HepG2 (cell line): ENCODE measurements around the gene BSN. TPM values are rescaled to one million over a fixed set of nuclear protein-coding genes. Genes with fewer than 3 reads are reported as not detected.

Experiments
- ATAC-seq: fragments of 200-7000 bp; cut with Tn5 transposase; 3 replicates; pipeline ENCODE4 v1.9.1; 2020; ENCODE audit warnings: mild to moderate bottlenecking, moderate library complexity
- BruUV-seq: library from RNA; stranded (reverse); fragments of 400-500 nt; replicated peaks from 2 replicates; lab custom pipeline; 2021; lab: Mats Ljungman, UMichigan
- CTCF ChIA-PET: fragments of 300-600 bp; formaldehyde crosslinking; extraction: SDS; loops from one replicate; lab custom pipeline; 2021; ENCODE audit warnings: low total read pairs, inconsistent platforms, low intra/inter-chr PET ratio; lab: Yijun Ruan, JAX
- POLR2A ChIA-PET: fragments of 350-600 bp; sonication (Branson Sonifier 250); formaldehyde crosslinking; loops from one replicate; lab custom pipeline; 2020; ENCODE audit warnings: antibody characterized with exemption, inconsistent platforms; lab: Yijun Ruan, JAX
- DNase-seq: peaks from one replicate; pipeline ENCODE4 v3.0.0-alpha.2; 2015; ENCODE audit warnings: low spot score
- FAIRE-seq: peaks from 3 replicates; lab custom pipeline; 2011; peaks lifted over from hg19 to GRCh38; lab: Jason Lieb, UNC
- H2AFZ ChIP-seq: one replicate; pipeline ENCODE4 v1.6.1; 2011; ENCODE audit warnings: low read length, inconsistent platforms
- H3K27ac ChIP-seq: fragments of 300-600 bp; 3 replicates; pipeline ENCODE4 v1.8.0; 2011; ENCODE audit warnings: mixed run types, mild to moderate bottlenecking, mixed read lengths, low read length, inconsistent platforms; ENCODE audit not compliant: insufficient read depth; ENCODE audit errors: extremely low read length
- H3K27me3 ChIP-seq, 2 experiments: fragments of 200-600 bp in 1 of 2; 2 replicates in 1 of 2; 3 replicates in 1 of 2; pipeline versions ENCODE4 v1.6.0 to v1.8.0; 2011; ENCODE audit warnings: low read length in 2 of 2, mild to moderate bottlenecking in 2 of 2, moderate library complexity in 2 of 2, inconsistent platforms in 1 of 2; ENCODE audit not compliant: insufficient read depth in 2 of 2, control insufficient read depth in 1 of 2
- H3K36me3 ChIP-seq, 2 experiments: fragments of 200-600 bp in 1 of 2; replicated peaks in 1 of 2; 2 replicates in 1 of 2; 3 replicates in 1 of 2; pipeline versions ENCODE4 v1.5.1 to v1.8.0; 2011; ENCODE audit warnings: low read length in 2 of 2, inconsistent platforms in 1 of 2; ENCODE audit not compliant: insufficient read depth in 2 of 2, control insufficient read depth in 1 of 2
- H3K4me1 ChIP-seq: 2 replicates; pipeline ENCODE4 v1.5.1; 2012; ENCODE audit warnings: low read length, inconsistent platforms; ENCODE audit not compliant: insufficient read depth
- H3K4me2 ChIP-seq: 2 replicates; pipeline ENCODE4 v1.6.0; 2011; ENCODE audit warnings: low read depth, low read length, inconsistent platforms
- H3K4me3 ChIP-seq, 3 experiments: fragments of 200-600 bp in 1 of 3; sonication (generic), shearing (Covaris generic) in 1 of 3; replicated peaks in 1 of 3; 2 replicates each; pipeline ENCODE4 v1.5.1; 2011 to 2016; ENCODE audit warnings: low read length in 3 of 3, inconsistent platforms in 2 of 3, low read depth in 2 of 3, mild to moderate bottlenecking in 2 of 3, control low read depth in 1 of 3, mixed read lengths in 1 of 3; ENCODE audit not compliant: insufficient read depth in 1 of 3
- H3K79me2 ChIP-seq: one replicate; pipeline ENCODE4 v1.6.1; 2011; ENCODE audit warnings: low read length, inconsistent platforms; ENCODE audit not compliant: insufficient read depth
- H3K9ac ChIP-seq: 2 replicates; pipeline ENCODE4 v1.6.0; 2011; ENCODE audit warnings: mild to moderate bottlenecking, low read depth, low read length, inconsistent platforms; ENCODE audit not compliant: insufficient read depth
- H3K9me3 ChIP-seq: 2 replicates; pipeline ENCODE4 v1.5.1; 2012; ENCODE audit warnings: mild to moderate bottlenecking, low read length
- H4K20me1 ChIP-seq: 2 replicates; pipeline ENCODE4 v1.6.0; 2011; ENCODE audit warnings: inconsistent platforms, mild to moderate bottlenecking, low read length, moderate library complexity; ENCODE audit not compliant: insufficient read depth
- BATF2 ChIP-seq: sonication (generic); formaldehyde crosslinking; IDR thresholded peaks from 2 replicates; pipeline ENCODE4 v1.8.0; 2022; ENCODE audit warnings: mild to moderate bottlenecking, missing genetic modification reagents, moderate library complexity
- BCLAF1 ChIP-seq: fragments of 450-650 bp; IDR thresholded peaks from 2 replicates; pipeline ENCODE4 v1.6.1; 2017; ENCODE audit warnings: mild to moderate bottlenecking
- CEBPB ChIP-seq: IDR thresholded peaks from 2 replicates; pipeline ENCODE4 v1.6.1; 2011; ENCODE audit warnings: low read depth, low read length, improper control_type of control experiment, borderline replicate concordance
- HNRNPLL ChIP-seq: fragments of 200-400 bp; formaldehyde crosslinking; IDR thresholded peaks from 2 replicates; pipeline ENCODE4 v1.6.1; 2017; ENCODE audit warnings: mild to moderate bottlenecking, low read depth, low read length; ENCODE audit not compliant: poor library complexity, severe bottlenecking
- IKZF1 ChIP-seq: fragments of 450-650 bp; IDR thresholded peaks from 2 replicates; pipeline ENCODE4 v1.7.1; 2016
- ZNF20 ChIP-seq: sonication (generic); formaldehyde crosslinking; IDR thresholded peaks from 2 replicates; pipeline ENCODE4 v1.4.0; 2020; ENCODE audit warnings: mild to moderate bottlenecking, moderate library complexity, missing genetic modification reagents
- ZNF563 ChIP-seq: sonication (generic); formaldehyde crosslinking; IDR thresholded peaks from 2 replicates; pipeline ENCODE4 v1.8.0; 2022; ENCODE audit warnings: mild to moderate bottlenecking, moderate library complexity, missing genetic modification reagents
- ZNF597 ChIP-seq: sonication (generic); formaldehyde crosslinking; IDR thresholded peaks from 2 replicates; pipeline ENCODE4 v1.5.0; 2020; ENCODE audit warnings: missing genetic modification reagents
- ZNF674 ChIP-seq: sonication (generic); formaldehyde crosslinking; IDR thresholded peaks from 2 replicates; pipeline ENCODE4 v1.5.0; 2020; ENCODE audit warnings: low read depth, mild to moderate bottlenecking, missing genetic modification reagents
- ZNF704 ChIP-seq: sonication (generic); formaldehyde crosslinking; IDR thresholded peaks from 2 replicates; pipeline ENCODE4 v1.8.1; 2023; ENCODE audit warnings: mild to moderate bottlenecking, inconsistent platforms, moderate library complexity, missing genetic modification reagents, borderline replicate concordance
- ZSCAN22 ChIP-seq: sonication (generic); formaldehyde crosslinking; IDR thresholded peaks from 2 replicates; pipeline ENCODE4 v1.4.0; 2020; ENCODE audit warnings: mild to moderate bottlenecking, missing genetic modification reagents
- WGBS: methylation state at CpG from one replicate; pipeline ENCODE4 v1.1.6; 2017; ENCODE audit warnings: low lambda C conversion rate; 5-methylcytosine and 5-hydroxymethylcytosine counted together
- in situ Hi-C: cut with HindIII; loops from 2 replicates; pipeline ENCODE4 v1.10.0; 2017; ENCODE audit warnings: low pct_unique_long_range_greater_than_20kb; ENCODE audit not compliant: extremely low pct_ligation_motif_present
- intact Hi-C: fragments of 100-400 bp; cut with micrococcal nuclease; formaldehyde crosslinking; loops from one replicate; pipeline ENCODE4 v1.10.0; 2022; ENCODE audit not compliant: unreplicated experiment
- polyA plus RNA-seq, 8 experiments: library from polyadenylated mRNA; depleted of rRNA in 3 of 8; stranded (reverse) in 7 of 8; unstranded in 1 of 8; fragments of >200 nt; fragmentation: Illumina TruSeq in 4 of 8; extraction: Trizol in 4 of 8; gene quantifications; 2 replicates each; pipeline versions ENCODE4 v1.2.1 to v1.2.3, GENCODE V29; 2011 to 2016; ENCODE audit warnings: low read depth in 4 of 8, missing spikeins in 1 of 8, mixed read lengths in 1 of 8; ENCODE audit not compliant: insufficient read depth in 1 of 8
- total RNA-seq, 5 experiments: library from RNA; depleted of rRNA; stranded (reverse); fragments of >200 nt; fragmentation: Illumina TruSeq; extraction: Trizol; gene quantifications; 2 replicates each; pipeline ENCODE4 v1.2.3, GENCODE V29; 2016; ENCODE audit warnings: low read depth in 1 of 5
- TF ChIP-seq, protein P1 (sequence below): sonication (generic); formaldehyde crosslinking; IDR thresholded peaks from 2 replicates; pipeline ENCODE4 v1.5.0; 2020; ENCODE audit warnings: missing genetic modification reagents, mild to moderate bottlenecking, borderline replicate concordance

The BSN gene
- total and polyA plus RNA-seq, 2 of the 13 experiments (the other 11 are each of a cell fraction or from before 2014, with no cell fraction given) = 0.42 to 0.86 TPM

- ChIA-PET POLR2A (no interaction called here), CTCF (no interaction called here)
- BruUV-seq = no TSS peak
- H3K9ac ChIP-seq = no peak overlapping the region
- in situ Hi-C loops = no loop called here
- H3K4me3 ChIP-seq = no peak overlapping the region
- no peaks in the 10 kb centered on the region for H3K27me3 ChIP-seq
- no peak overlapping the region for H3K4me2 ChIP-seq
- TF ChIP-seq ZNF704 (no peak), ZNF597 (CRISPR knock-in tag) (no peak), BCLAF1 (no peak), IKZF1 (no peak), ZNF20 (CRISPR knock-in tag) (no peak), ZNF563 (no peak), ZNF674 (no peak), BATF2 (CRISPR knock-in tag) (no peak), HNRNPLL (no peak), CEBPB (no peak), ZSCAN22 (no peak)
- TF ChIP-seq, protein P1, sequence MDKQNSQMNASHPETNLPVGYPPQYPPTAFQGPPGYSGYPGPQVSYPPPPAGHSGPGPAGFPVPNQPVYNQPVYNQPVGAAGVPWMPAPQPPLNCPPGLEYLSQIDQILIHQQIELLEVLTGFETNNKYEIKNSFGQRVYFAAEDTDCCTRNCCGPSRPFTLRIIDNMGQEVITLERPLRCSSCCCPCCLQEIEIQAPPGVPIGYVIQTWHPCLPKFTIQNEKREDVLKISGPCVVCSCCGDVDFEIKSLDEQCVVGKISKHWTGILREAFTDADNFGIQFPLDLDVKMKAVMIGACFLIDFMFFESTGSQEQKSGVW = no peak
- no peaks in the 10 kb centered on the region for H4K20me1 ChIP-seq
- H3K36me3 ChIP-seq = no peaks in the 10 kb centered on the region
- DNase-seq = no peak
- no peaks in the 10 kb centered on the region for H3K9me3 ChIP-seq
- FAIRE-seq = no peak
- no peak for ATAC-seq
- intact Hi-C loops = no loop called here
- 86% methylated on average over 7 of the region's 17 CpGs for WGBS
- peaks cover 22% of the 10 kb centered on the region for H3K4me1 ChIP-seq
- no peak overlapping the region for H3K27ac ChIP-seq
- no peak overlapping the region for H2AFZ ChIP-seq
- H3K79me2 ChIP-seq = no peaks in the 10 kb centered on the region
These were observed 100.0 kb downstream of the BSN start for GRCh38 chr3:49654176-49654825.
